Psoas muscle (tissue), 8 donors: Measurements from ENCODE around the gene GRAMD1B. TPM values are rescaled to one million over a fixed set of nuclear protein-coding genes. Genes with fewer than 3 reads are reported as not detected.

Experiments
- ATAC-seq, 4 donors: fragments of 200-7000 bp; cut with Tn5 transposase; one replicate each; pipeline ENCODE4 v1.9.1; 2020; ENCODE audit warnings: moderate library complexity in 3 of 4, mild to moderate bottlenecking in 2 of 4
- DNase-seq, 2 donors: peaks; one replicate each; pipeline ENCODE4 v3.0.0-alpha.2; 2020
- H3K27ac ChIP-seq: fragments of 200-600 bp; one replicate; pipeline ENCODE4 v1.8.0; 2022
- H3K27me3 ChIP-seq, 3 donors: fragments of 200-600 bp in 1 of 3; one replicate each; pipeline versions ENCODE4 v1.6.1 to v1.8.0; 2013 to 2022; ENCODE audit warnings: low read length in 2 of 3, mild to moderate bottlenecking in 2 of 3, moderate library complexity in 1 of 3; ENCODE audit not compliant: insufficient read depth in 3 of 3
- H3K36me3 ChIP-seq, 2 donors: fragments of 200-600 bp in 1 of 2; one replicate each; pipeline versions ENCODE4 v1.6.1 to v1.8.0; 2013 to 2022; ENCODE audit warnings: low read depth in 1 of 2, mild to moderate bottlenecking in 1 of 2, moderate library complexity in 1 of 2; ENCODE audit not compliant: insufficient read depth in 1 of 2
- H3K4me1 ChIP-seq: fragments of 200-600 bp; one replicate; pipeline ENCODE4 v1.8.0; 2022
- H3K4me3 ChIP-seq: fragments of 200-600 bp; one replicate; pipeline ENCODE4 v1.8.0; 2022; ENCODE audit warnings: mild to moderate bottlenecking
- H3K9me3 ChIP-seq: fragments of 200-600 bp; one replicate; pipeline ENCODE4 v1.8.0; 2022
- CTCF ChIP-seq: fragments of 200-600 bp; IDR thresholded peaks from one replicate; pipeline ENCODE4 v1.8.0; 2022; ENCODE audit warnings: antibody characterized with exemption
- WGBS, 3 donors: extraction: QIAGEN DNeasy Blood & Tissue Kit; methylation state at CpG; one replicate each; pipeline versions ENCODE4 v1.1.6 to v1.1.7; 2013; 5-methylcytosine and 5-hydroxymethylcytosine counted together
- intact Hi-C, 2 donors: fragments of 100-400 bp; cut with DNase I; formaldehyde crosslinking; loops; one replicate each; pipeline versions ENCODE4 v1.11.0 to v1.14.2; 2022
- polyA plus RNA-seq, 3 donors: library from polyadenylated mRNA; stranded (reverse); fragments of 200-250 nt; gene quantifications; one replicate each; pipeline ENCODE4 v1.2.3, GENCODE V29; 2013
- total RNA-seq, 4 donors: library from RNA; stranded (reverse); fragmentation: NEBNext Ultra II Directional in 2 of 4; extraction: Animal tissue kit (Norgen Biotek cat#: 25700) in 2 of 4; gene quantifications; one replicate each; pipeline versions ENCODE4 v1.2.1 to v1.2.4, GENCODE V29; 2021 to 2023
- donor health status: healthy with polysubstance abuse.
- donor health status: DM: no; HTN: no; CAD: no; lungs with moderate emphysema.
- donor health status: Bipolar disorder and iron deficiency.
- donor health status: healthy.
- donor health status: DM: yes; HTN: yes; CAD: no.
- donor health status: DM: no; HTN: no; CAD: no.
- donor health status: DM: no; HTN: no; CAD: no.
- donor health status: DM: yes; HTN: yes; CAD: no.

Gene GRAMD1B
- total and polyA plus RNA-seq, 7 donors: 0.67 to 24.0 (median 6.8) TPM

GRCh38 chr11:123585206-123585605 is 155.1 kb downstream of the GRAMD1B start:
- no peak for TF ChIP-seq CTCF
- intact Hi-C loops: no loop called here
- H3K4me1 ChIP-seq: peaks cover 7% of the 10 kb centered on the region
- DNase-seq (peak in 1 of 2 donors; percentile 54), ATAC-seq (peak in 1 of 4 donors; percentile 23)
- H3K27ac ChIP-seq: no peak overlapping the region
- no peak overlapping the region for H3K4me3 ChIP-seq
- H3K27me3 ChIP-seq: peaks cover 0 to 6% (median 0%) of the 10 kb centered on the region in 3 donors
- H3K9me3 ChIP-seq: no peaks in the 10 kb centered on the region
- H3K36me3 ChIP-seq: no peaks in the 10 kb centered on the region
- 33 to 41% (median 34%) methylated on average over 5 of the region's 5 CpGs for WGBS, 3 donors

GRCh38 chr11:123585706-123586105 is 155.6 kb downstream of the GRAMD1B start:
- Histone ChIP-seq H3K4me1 (peaks cover 10% of the 10 kb centered on the region), H3K9me3 (no peaks in the 10 kb centered on the region), H3K4me3 (no peak overlapping the region), H3K36me3 (no peaks in the 10 kb centered on the region), H3K27ac (no peak overlapping the region), H3K27me3 (peaks cover 0 to 6% (median 0%) of the 10 kb centered on the region in 3 donors)
- intact Hi-C loops: no loop called here
- ATAC-seq (no peak), DNase-seq (no peak)
- WGBS, 3 donors: 47 to 52% (median 50%) methylated on average over 5 of the region's 5 CpGs
- no peak for TF ChIP-seq CTCF

GRCh38 chr11:123586568-123586967 is 156.5 kb downstream of the GRAMD1B start:
- Histone ChIP-seq H3K36me3 (no peaks in the 10 kb centered on the region), H3K27me3 (no peaks in the 10 kb centered on the region), H3K4me1 (peaks cover 19% of the 10 kb centered on the region), H3K9me3 (no peaks in the 10 kb centered on the region), H3K4me3 (no peak overlapping the region), H3K27ac (no peak overlapping the region)
- intact Hi-C loops: no loop called here
- ATAC-seq (no peak), DNase-seq (peak in 1 of 2 donors; percentile 30)
- WGBS, 3 donors: 87 to 92% (median 88%) methylated on average over 8 of the region's 8 CpGs
- no peak for TF ChIP-seq CTCF

GRCh38 chr11:123587044-123587443 is 157.0 kb downstream of the GRAMD1B start:
- Histone ChIP-seq H3K27ac (no peak overlapping the region), H3K9me3 (no peaks in the 10 kb centered on the region), H3K4me3 (no peak overlapping the region), H3K27me3 (no peaks in the 10 kb centered on the region), H3K36me3 (no peaks in the 10 kb centered on the region), H3K4me1 (peaks cover 20% of the 10 kb centered on the region)
- DNase-seq: no peak
- intact Hi-C loops: no loop called here
- no peak for TF ChIP-seq CTCF
- 95 to 100% (median 97%) methylated on average over 2 of the region's 2 CpGs for WGBS, 3 donors
- no peak for ATAC-seq

DNA sequence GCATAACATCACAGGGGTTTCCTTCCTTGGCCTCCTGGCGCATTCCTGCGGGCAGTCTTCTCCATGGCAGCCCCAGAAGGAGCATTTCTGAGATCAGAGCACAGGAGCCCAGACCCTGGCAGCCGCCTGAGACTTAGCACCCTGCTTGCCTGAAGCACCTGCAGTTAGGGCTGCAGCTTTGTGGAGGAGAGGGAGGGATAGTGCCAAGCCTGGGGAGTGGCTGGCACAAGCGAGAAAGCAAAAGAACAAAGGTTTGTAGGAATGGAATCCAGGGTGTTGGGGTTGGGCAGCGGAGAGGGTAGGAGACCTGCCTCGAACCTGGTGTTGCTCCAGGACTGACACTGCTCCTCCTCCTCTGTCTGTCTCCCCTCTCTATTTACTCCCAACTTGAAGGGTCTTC is 157.5 kb downstream of the GRAMD1B start:
- intact Hi-C loops: no loop called here
- no peak overlapping the region for H3K4me3 ChIP-seq
- no peak for ATAC-seq
- no peak for TF ChIP-seq CTCF
- H3K27ac ChIP-seq: no peak overlapping the region
- no peaks in the 10 kb centered on the region for H3K9me3 ChIP-seq
- WGBS, 3 donors: 93 to 100% (median 97%) methylated on average over 6 of the region's 6 CpGs
- no peaks in the 10 kb centered on the region for H3K27me3 ChIP-seq
- H3K4me1 ChIP-seq: peaks cover 24% of the 10 kb centered on the region
- DNase-seq: no peak
- no peaks in the 10 kb centered on the region for H3K36me3 ChIP-seq
